Chondrocyte (in vitro differentiated cells): ENCODE measurements around the gene TULP3. TPM values are rescaled to one million over a fixed set of nuclear protein-coding genes. Genes with fewer than 3 reads are reported as not detected.

Source experiments
- DNase-seq: peaks from one replicate; pipeline ENCODE4 v3.0.0; 2021; ENCODE audit warnings: mixed read lengths, low spot score
- H3K27ac Mint-ChIP-seq: one replicate; pipeline ENCODE4 v1.8.0; 2021; ENCODE audit warnings: mild to moderate bottlenecking, moderate library complexity, mixed read lengths; ENCODE audit not compliant: unreplicated experiment
- H3K27me3 Mint-ChIP-seq: 2 replicates; pipeline ENCODE4 v1.8.0; 2021; ENCODE audit warnings: low read depth, mixed read lengths
- H3K36me3 Mint-ChIP-seq: 2 replicates; pipeline ENCODE4 v1.8.0; 2021; ENCODE audit warnings: low read depth, mixed read lengths
- H3K4me1 Mint-ChIP-seq: 2 replicates; pipeline ENCODE4 v1.8.0; 2021; ENCODE audit warnings: low read depth, mild to moderate bottlenecking, mixed read lengths
- H3K4me3 Mint-ChIP-seq: one replicate; pipeline ENCODE4 v1.8.0; 2021; ENCODE audit warnings: mild to moderate bottlenecking, moderate library complexity, mixed read lengths; ENCODE audit not compliant: unreplicated experiment
- H3K9me3 Mint-ChIP-seq: 2 replicates; pipeline ENCODE4 v1.8.0; 2021; ENCODE audit warnings: low read depth, mixed read lengths
- total RNA-seq: library from RNA; stranded (reverse); gene quantifications from 3 replicates; pipeline ENCODE4 v1.2.1, GENCODE V29; 2021
- TF ChIP-seq, protein P1 (sequence below): fragments of 200-600 bp; sonication (generic); IDR thresholded peaks from 2 replicates; pipeline ENCODE4 v1.5.0; 2021; ENCODE audit warnings: antibody characterized with exemption, mild to moderate bottlenecking, moderate library complexity

TULP3 gene
- total RNA-seq, 1 donor from 2014 or later = 30.6 TPM

DNA sequence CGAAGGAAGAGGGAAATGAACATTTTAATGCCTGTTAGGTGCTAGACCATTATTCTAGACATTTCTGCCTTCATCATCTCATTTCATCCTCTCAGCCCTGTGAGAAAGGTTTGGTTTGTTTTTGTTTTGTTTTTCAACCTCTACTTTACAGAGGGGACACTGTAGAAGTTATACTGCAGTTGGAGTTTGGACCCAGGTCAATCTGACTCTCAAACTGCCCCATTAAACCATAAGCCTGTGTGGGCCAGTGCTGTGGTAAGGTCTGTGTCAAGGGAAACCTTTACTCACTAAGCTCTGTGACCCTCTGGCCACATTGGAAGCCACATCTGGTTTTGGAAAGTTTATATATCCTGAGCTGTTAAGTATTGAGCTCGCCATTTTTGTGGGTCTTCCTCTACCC is 77.0 kb downstream of the TULP3 start:
- TF ChIP-seq, protein P1, sequence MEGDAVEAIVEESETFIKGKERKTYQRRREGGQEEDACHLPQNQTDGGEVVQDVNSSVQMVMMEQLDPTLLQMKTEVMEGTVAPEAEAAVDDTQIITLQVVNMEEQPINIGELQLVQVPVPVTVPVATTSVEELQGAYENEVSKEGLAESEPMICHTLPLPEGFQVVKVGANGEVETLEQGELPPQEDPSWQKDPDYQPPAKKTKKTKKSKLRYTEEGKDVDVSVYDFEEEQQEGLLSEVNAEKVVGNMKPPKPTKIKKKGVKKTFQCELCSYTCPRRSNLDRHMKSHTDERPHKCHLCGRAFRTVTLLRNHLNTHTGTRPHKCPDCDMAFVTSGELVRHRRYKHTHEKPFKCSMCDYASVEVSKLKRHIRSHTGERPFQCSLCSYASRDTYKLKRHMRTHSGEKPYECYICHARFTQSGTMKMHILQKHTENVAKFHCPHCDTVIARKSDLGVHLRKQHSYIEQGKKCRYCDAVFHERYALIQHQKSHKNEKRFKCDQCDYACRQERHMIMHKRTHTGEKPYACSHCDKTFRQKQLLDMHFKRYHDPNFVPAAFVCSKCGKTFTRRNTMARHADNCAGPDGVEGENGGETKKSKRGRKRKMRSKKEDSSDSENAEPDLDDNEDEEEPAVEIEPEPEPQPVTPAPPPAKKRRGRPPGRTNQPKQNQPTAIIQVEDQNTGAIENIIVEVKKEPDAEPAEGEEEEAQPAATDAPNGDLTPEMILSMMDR = no peak
- peaks cover 29% of the 10 kb centered on the region for H3K4me1 Mint-ChIP-seq
- no peaks in the 10 kb centered on the region for H3K27me3 Mint-ChIP-seq
- no peaks in the 10 kb centered on the region for H3K9me3 Mint-ChIP-seq
- no peak overlapping the region for H3K4me3 Mint-ChIP-seq
- H3K27ac Mint-ChIP-seq = no peak overlapping the region
- DNase-seq = no peak
- H3K36me3 Mint-ChIP-seq = peaks cover 5% of the 10 kb centered on the region

DNA sequence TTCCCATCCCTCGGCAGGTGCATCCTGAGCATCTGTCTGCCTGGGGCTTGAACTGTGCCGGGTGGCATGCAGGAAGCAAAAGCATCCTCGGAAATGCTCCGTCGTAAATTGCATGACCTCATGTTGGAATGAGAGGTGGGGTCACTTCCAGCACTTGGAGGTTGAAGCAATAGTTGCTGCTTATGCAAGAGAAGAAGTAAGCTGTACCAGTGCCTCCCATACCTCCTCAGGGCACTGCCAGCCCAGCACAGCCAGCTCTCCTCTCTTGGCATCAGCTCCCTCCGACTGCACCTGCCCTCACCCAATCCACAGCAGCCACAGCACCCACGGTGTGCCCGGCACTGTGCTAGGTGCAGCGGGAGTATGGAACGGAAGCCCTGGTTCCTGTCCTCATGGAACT is 80.1 kb downstream of the TULP3 start:
- no peak for DNase-seq
- Mint-ChIP-seq H3K4me3 (no peak overlapping the region), H3K4me1 (peaks cover 22% of the 10 kb centered on the region), H3K27me3 (no peaks in the 10 kb centered on the region), H3K9me3 (no peaks in the 10 kb centered on the region), H3K27ac (peak overlapping the region; percentile 49), H3K36me3 (peaks cover 7% of the 10 kb centered on the region)
- TF ChIP-seq, protein P1 = no peak

DNA sequence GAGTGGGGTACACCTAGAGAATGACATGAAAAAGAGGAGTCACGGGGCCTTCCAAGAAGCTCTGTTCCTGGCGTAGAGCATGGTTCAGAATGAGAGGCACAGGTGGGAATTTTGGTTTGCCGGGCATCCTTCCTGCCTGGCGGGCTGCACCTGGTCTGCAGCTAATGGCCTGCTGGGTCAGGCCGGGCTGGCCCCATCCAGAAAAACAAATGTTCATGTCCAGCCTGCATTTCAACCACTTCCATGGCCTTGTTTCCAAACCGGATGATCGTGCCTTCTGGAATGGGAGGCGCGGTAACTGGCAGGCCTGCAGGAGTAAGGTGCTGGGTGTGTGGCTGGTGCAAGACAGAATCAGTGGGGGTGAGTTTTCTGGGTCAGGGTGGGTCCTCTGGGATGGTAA is 82.9 kb downstream of the TULP3 start:
- Mint-ChIP-seq H3K27me3 (no peaks in the 10 kb centered on the region), H3K27ac (no peak overlapping the region), H3K9me3 (no peaks in the 10 kb centered on the region), H3K36me3 (peaks cover 7% of the 10 kb centered on the region), H3K4me1 (peaks cover 23% of the 10 kb centered on the region), H3K4me3 (no peak overlapping the region)
- TF ChIP-seq, protein P1 = no peak
- no peak for DNase-seq

DNA sequence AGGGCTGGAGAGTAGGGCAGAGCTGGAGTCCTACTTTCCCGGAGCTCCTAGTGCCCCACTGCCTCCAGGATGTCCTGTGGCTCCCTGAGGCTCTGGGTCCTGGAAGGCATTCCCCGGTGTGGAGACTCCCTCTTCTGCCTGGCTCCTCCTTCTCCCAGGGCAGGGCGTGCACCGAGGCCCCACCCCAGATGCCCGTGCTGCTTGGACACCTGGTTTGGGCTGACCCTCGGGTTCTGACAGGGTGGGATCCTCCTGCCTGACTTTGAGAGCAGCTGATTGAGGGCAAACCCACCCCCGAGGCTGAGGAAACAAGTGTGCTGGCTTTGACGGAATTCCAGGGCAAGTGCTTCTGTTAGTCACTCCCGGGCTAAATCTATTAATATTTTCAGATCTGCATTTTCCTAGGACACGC is 83.9 kb downstream of the TULP3 start:
- no peaks in the 10 kb centered on the region for H3K9me3 Mint-ChIP-seq
- H3K27ac Mint-ChIP-seq = peak overlapping the region; percentile 54
- no peaks in the 10 kb centered on the region for H3K27me3 Mint-ChIP-seq
- peaks cover 23% of the 10 kb centered on the region for H3K4me1 Mint-ChIP-seq
- TF ChIP-seq, protein P1 = no peak
- DNase-seq = no peak
- H3K4me3 Mint-ChIP-seq = peak overlapping the region; percentile 41
- peaks cover 12% of the 10 kb centered on the region for H3K36me3 Mint-ChIP-seq

DNA sequence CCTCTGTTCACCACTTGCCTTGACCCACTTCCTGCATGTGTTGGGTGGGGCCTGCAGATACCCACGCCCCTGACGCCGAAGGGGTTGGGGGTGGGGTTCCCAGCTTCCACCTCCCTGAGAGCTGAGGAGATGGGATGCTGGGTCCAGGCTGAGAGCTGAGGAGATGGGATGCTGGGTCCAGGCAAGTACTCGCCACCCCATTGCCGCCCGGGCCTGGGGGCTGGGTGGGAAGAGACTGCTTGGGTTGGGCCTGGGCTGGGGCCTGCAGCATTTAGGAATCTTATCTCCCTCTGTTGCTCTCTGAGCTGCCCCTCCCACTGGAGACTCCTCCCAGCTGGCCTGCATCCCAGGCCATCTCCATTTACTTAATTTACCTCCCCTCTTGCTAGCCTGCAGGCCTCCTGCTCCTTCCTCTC is 85.9 kb downstream of the TULP3 start:
- H3K4me3 Mint-ChIP-seq = no peak overlapping the region
- peaks cover 10% of the 10 kb centered on the region for H3K36me3 Mint-ChIP-seq
- H3K27me3 Mint-ChIP-seq = no peaks in the 10 kb centered on the region
- DNase-seq = no peak
- no peak overlapping the region for H3K27ac Mint-ChIP-seq
- peaks cover 18% of the 10 kb centered on the region for H3K4me1 Mint-ChIP-seq
- no peaks in the 10 kb centered on the region for H3K9me3 Mint-ChIP-seq
- TF ChIP-seq, protein P1 = no peak
